GM21526 (cell line): ENCODE measurements around the gene BRD7.
"Not testable (repeated sequence)": the region's sequence is repeated elsewhere in the genome, so short reads cannot be mapped to it uniquely, and the experiment has no call there.

Source experiments
- ATAC-seq: cut with Tn5 transposase; IDR thresholded peaks from one replicate; pipeline ENCODE4 v1.9.1; 2021; ENCODE audit warnings: moderate library complexity; ENCODE audit not compliant: unreplicated experiment, low FRiP score

Gene BRD7

DNA sequence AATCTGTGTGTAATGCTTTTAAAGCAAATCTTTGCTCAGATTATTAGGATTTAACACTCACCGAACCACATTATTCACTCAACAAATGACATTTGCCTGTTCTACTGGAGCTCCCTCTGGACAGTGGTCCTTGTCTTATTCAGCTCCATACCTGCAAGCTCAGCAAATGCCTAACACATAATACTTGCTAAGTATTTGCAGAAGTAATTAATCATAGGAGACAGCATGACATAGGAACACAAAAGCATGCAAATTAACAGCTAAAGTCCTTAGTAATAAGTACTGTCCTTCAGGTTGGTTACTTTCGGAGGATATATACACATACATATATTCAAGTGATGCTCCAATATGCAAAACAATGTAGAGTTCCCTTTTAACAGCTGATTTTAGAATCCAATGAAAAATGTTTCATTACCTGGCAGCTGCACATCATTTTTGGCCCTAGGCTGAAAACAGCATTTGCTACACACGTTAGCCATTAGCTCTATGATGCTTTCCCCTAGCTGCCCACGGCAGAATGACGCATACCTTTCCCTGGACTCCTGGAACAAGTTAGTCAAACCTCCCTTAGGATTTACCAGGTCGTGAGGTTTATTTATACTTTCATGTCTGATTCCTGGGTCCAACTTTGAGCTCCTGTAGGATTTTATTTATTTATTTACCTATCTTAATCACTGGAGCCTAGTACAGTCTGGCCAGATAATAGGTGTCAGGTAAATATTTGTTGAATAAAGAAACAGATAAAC is 8.6 kb downstream of the BRD7 start:
- no peak for ATAC-seq

DNA sequence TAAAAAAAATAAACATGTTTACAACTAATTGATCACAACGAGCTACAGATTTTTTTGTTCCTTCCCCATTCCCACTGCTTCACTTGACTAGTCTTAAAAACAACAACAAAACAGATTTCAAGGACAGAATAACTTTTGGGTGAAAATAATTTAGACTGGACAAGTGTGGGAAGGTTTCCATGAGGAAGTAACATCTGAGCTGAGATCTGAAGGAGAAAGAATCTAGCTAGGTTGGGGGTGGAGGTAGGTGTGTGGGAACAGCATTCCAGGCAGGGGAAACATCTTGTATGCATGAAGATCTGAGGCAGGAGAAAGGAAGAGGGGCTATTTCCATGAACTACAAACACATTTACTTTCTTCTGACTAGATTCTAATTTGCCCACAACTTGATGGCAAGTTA is 9.2 kb downstream of the BRD7 start:
- ATAC-seq, result no peak

DNA sequence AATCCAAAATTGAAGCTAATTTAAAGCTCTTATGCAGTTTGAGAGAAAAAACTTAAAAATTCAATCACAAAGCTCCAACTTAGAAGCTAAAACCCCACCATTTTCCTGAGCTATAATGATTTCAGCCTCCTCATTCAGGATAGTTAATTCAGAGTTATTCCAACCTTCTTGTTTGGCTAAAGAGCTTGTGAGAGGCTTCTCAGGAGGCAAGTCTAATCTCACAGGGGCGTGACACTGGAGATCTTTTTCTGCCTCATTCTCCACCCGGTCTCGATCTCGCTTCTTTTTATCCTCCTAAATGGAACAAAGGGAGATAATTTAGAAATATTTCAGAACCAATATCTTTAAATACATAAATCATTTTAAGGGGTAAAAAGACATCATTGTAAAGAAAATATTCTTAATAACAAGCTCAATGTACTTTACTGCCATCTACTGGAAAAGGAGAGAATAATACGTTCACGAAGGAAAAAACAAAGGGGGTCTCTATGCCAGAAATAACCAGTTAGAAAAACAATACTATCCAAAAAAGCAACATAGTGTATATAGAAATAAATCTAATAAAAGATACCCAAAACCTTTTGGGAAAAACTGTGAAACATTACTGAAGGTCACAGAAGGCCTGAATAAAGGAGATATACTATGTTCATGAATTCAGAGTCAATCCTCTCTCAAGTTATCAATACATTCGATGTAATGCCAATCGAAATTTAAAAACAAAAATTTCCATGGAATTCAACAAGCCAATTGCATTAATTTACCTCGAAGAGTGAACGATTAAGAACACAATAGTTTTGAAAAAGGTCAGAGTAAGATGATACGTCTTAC is 13.9 kb downstream of the BRD7 start:
- ATAC-seq, result no peak

DNA sequence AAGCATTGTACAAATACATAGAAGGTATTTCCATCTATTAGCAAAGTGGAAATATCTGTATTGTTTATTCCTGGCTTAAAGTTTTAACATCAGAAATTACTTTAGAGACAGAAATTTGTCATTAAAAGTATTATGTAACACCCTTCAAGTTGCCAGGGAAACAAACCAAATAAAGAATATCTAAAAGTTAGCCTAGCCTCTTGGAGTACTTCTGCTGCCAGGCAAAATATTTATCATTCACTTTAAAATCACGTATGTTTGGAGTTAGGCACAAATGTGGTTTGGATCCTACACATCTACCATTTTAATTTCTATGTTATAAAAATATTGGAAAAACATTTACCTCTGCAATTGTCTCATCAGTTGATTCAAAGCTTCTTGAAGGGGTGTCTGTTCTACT is 14.7 kb downstream of the BRD7 start:
- ATAC-seq, result no peak

DNA sequence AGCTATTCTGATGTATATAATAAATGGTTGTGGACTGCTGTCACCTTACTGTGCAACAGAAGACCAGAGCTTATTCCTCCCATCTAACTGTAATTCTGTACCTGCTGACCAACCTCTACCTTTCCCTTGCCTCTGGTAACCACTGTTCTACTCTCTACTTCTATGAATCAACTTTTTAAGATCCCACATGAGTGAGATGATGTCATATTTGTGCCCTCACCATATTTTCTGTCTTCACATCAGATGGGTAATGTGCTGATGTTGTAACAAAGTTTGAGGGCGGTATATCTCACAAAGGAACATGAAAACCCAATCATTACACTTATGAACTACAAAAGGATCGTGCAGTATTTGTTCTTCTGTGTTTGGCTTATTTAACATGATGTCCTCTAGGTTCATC is 16.8 kb downstream of the BRD7 start:
- no peak for ATAC-seq

DNA sequence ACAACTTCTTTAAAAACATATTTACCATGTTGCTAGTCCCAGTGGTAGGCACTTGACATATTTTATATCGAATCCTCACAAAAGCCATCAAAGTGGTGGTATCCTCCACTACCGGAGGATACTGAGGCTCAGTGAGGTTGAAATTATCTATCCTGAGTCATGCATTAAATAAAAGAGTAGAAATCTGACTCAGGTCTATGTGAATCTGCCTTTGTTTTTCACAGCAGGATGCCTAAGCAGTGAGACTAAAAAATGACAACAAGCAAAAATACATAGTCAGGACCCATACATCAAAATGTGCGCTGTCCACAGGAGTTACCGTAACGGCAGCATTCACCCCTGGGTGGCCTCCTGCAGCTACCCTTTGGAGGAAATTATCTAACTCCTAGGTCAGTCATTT is 17.7 kb downstream of the BRD7 start:
- no peak for ATAC-seq

DNA sequence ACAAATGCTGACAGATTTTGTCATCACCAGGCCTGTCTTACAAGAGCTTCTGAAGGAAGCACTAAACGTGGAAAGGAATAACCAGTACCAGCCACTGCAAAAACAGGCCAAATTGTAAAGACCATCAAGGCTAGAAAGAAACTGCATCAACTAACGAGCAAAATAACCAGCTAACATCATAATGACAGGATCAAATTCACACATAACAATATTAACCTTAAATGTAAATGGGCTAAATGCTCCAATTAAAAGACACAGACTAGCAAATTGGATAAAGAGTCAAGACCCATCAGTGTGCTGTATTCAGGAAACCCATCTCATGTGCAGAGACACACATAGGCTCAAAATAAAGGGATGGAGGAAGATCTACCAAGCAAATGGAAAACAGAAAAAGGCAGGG is 23.6 kb downstream of the BRD7 start:
- ATAC-seq, result not testable (repeated sequence)

DNA sequence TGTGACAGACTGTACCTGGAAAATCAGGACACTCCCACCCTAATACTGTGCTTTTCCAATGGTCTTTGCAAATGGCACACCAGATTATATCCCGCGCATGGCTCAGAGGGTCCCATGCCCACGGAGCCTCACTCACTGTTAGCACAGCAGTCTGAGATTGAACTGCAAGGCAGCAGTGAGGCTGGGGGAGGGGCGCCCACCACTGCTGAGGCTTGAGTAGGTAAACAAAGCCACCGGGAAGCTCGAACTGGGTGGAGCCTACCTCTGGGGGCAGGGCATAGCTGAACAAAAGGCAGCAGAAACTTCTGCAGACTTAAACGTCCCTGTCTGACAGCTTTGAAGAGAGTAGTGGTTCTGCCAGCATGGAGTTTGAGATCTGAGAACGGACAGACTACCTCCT is 25.2 kb downstream of the BRD7 start:
- ATAC-seq, result not testable (repeated sequence)

DNA sequence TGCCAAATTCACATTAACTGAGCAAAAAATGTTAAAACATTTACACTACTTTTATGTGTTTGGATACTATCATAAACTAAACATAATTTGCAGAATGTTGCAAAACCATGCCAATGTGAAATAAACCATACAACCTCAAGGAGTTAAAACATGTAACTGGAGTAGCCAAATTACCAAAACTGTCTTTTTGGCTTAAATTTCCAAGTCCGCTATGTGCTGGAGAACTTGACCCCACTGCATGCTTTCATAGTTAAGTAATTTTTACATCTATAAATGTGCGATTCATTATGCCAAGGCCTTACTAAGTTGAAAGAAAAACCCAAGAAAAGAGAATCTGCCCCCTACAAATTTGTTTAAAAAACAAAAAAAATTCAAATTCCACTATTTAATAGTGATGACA is 28.2 kb downstream of the BRD7 start:
- no peak for ATAC-seq

DNA sequence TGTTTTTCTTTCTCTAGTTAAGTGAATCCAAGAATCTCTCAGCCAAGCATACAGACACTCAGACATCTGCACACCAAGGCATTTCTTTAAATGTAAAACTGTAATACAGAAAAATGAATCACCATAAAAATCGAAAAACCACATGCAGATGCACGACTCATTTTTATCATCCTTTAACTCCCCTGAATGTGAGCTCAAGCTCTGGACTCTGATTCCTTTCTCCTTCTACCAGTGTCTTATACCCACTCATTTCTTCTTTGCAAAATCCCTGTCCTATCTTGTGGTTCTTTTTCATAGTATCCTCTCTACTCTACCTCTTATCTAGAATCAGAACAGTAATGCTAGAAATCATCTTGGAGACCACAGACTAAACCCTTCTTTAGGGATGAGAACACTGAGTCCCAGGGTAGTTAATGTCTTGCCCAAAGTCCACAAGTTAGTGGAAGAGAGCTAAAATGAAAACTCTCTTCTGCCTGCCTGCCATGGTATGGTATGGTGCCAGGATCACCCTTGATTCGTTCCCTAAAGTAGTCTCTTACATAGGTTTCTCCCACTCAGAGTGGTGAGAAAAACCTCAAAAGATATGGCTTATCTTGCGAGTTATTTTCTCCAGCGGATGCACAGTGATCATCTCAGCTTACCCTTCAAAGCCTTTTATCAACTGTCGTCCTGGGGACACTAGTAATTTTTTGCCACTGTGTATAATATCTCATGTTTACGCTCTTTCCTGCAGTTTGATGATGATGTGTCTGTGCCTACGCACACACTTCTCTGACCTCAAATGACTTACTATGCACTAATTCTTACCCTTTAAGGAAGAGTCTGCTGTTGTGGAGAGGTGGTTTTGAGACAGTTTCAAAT is 30.2 kb downstream of the BRD7 start:
- ATAC-seq, result no peak

DNA sequence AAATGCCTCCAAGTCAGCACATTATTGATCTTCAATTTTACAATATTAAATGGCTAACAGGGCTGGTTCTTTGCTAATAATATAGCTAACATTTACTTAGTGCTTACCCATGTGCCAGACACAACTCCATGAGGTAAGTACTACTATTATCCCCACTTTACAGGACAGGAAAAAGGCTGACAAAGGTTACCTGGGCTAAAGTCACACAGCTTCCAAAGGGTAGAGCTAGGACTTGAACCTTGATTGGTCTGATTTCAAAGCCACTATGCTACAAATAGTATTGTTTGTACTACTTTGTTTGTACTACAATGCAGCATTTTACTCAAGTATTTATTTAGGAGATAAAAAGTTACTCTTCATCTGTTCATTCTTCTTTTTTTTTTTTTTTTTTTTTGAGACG is 31.9 kb downstream of the BRD7 start:
- no peak for ATAC-seq

DNA sequence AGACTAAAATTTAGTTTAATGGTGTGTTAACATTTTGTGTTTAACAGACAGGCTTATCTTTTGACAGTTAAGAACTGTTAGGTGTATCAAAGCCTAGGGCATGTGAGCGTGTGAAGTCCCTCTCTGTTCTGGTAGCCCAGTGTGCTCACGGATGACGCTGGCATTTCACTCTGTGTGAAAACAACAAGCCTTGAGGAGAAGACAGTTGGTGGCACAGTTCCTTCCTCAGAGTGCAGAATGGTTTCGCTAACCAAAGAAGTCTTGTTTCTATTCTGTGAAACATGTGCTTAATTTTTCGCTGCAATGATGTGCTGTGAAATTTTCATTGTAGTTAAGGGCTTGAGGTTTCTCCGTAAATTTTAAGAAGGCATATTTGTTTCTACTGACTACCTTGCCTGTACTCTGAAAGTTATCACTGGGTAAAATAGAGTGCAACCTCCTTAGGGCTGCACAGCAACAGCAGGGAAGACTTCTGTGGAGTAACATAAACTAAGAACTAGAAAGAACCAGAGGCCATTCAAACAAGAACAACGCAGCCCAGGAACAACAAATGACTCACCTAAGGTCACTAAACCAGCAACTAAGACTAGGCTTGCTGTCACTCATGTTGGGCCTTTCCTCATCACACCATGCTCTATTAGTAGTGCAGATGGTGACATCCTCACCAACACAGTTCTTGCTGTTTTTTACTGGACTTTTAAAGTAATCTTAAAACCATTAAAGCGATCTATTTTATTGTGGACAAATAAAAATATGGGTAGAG is 33.4 kb downstream of the BRD7 start:
- ATAC-seq, result peak; percentile 73

DNA sequence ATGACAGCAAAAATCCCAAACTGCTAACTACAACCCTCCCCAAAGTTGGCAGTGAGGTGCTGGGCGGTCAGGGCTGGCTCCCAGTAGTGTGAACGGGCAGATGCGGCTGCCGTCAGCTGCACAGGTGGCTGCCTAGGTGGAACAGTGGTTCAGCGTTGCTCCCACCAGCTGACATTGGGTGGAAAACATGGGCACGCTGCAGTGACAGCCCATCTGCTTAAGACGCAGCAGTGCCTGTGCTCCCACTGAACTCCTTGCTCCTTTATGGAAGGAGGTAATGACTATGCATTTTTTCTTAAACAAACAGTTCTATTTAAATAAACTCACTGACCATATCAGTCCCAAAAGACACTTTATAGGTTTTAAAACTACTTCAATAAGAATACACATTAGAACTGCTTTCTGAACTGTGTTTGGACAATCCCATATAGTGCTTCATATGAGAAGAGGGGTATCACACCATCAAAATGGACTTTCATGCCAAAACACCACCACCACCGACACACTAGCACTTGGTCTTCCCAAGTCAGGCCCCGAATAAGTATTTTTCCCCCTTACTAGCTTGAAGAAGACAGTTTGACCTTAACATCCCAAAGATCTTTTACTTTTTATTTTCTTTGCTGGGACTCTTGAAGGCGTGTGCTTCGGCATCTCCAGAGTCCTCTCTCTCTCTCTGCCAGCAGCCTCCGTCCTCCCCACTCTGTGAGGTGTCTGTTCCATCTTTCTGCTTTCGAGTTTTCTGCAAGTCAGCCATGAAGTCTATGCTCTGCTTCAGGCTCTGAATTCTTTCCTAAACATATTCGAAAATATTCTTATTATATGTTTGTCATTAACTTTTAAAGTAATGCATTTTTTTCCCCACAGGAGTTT is 34.4 kb downstream of the BRD7 start:
- ATAC-seq, result no peak

DNA sequence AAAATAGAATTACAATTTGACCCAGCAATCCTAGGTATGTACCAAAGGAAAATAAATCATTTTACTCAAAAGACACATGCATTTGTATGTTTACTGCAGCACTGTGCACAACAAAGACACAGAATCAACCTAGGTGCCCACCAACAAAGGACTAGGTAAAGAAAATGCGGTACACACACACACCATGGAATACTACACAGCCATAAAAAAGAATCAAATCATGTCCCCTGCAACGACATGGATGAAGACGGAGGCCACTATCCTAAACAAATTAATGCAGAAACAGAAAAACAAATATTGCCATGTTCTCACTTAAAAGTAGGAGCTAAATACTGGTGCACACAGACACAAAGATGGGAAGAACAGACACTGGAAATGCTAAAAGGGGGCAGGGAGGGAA is 36.2 kb downstream of the BRD7 start:
- no peak for ATAC-seq

DNA sequence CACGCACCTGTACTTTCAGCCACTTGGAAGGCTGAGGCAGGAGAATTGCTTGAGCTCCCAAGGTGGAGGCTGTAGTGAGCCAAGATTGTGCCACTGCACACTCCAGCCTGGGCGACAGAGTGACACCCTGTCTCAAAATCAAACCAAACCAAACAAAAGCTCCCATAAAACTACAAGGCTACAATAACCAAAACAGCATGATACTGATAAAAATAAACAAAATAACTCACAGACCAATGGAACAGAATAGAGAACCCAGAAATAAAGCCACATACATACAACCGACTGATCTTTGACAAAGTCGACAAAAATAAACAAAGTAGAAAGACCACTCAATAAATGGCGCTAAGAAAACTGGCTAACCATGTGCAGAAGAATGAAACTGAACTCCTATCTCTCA is 37.2 kb downstream of the BRD7 start:
- ATAC-seq, result no peak

DNA sequence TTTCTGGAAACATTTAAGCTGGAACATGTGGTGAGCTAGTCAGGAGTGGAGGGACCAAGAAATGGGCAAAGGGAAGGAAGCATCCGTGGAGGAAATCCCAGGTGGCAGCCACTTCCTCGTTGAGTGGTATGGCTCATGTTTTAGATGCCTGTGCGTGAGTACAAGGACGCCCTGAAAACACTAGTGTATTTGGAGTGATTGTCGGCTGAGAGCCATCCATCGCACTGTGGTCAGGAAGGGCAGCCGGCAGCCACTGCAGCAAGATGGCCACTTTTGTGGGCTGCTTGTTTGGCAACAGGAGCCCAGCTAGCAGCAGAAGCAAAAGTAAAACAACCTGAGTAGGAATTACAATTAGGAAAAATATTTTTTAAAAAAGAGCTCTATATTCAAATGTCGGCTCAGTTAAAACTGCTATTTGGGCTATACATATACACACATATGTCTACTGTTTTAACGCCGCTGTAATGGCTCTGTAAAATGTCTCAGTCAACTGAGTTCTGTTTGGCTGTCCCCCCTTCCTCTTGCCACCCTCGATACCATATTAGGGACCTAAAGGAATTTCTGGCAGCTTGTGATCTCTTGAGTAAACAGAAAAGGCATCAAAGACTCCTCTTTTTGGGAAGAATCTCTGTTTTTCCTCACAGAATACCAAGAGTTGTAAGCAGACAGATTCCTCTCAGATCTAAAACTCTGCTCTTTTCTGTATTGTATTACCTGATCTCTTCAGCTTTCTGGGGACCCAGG is 39.2 kb downstream of the BRD7 start:
- no peak for ATAC-seq

DNA sequence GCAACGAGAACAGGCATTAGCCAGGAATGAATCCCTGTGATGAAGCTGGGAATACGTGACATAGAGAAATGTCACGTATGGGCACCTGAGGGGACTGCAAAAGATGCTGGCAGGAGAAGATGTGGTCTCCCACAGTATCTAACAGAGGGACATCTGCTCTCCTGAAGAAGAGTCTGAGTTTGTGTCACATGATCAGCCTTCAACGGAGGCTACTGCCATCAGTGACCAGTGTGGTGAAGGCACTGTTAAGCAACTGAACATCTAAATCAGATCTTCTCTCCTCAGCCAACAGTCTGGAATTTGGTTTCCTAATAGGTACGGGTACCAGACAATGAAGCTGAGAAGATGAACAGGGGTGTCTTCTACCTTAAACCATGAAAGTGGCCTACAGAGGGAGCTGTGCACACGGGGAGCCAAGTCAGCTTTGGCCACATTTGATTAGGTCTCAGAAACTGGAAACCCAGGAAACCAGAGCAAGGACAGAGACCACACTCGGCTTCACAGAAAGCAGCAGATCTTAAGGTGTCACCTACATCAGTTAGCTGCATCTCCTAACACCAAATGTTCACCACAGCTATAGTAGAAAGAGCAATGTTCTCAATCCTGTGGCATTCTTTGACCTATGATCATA is 41.8 kb downstream of the BRD7 start:
- no peak for ATAC-seq

DNA sequence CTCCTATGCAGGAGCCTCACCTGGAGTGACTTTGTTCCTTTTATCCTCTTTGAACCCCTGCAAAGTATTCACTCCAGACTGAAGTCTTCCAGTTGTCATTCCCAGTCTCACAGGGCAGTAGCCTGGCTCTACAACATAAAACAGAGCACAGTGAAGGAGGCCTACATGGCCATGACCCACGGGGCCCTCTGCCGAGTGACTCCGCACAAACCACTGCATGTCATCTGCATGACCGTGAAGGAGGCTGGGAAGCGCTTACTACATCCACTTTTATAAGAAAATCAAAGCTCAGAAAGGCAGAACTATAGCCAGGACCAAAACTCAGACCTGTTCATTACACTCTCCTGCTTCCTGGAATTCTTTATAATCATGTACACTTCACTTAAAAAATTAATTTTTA is 42.5 kb downstream of the BRD7 start:
- ATAC-seq, result no peak
